Subcutaneous preadipocyte (primary cell): ENCODE data around the gene ZNF610. TPM values are rescaled to one million over a fixed set of nuclear protein-coding genes. Genes with fewer than 3 reads are reported as not detected.

Source experiments
- small RNA-seq: library from RNA; depleted of rRNA; stranded (forward); fragments of <200 nt; gene quantifications from one replicate; pipeline ENCODE3, GENCODE V24; 2012
- total RNA-seq: library from RNA; depleted of rRNA; stranded (reverse); fragments of >200 nt; gene quantifications from 2 replicates; pipeline ENCODE4 v1.2.3, GENCODE V29; 2012

ZNF610 gene
- 0.78 and 2.9 TPM in 2 replicates for total RNA-seq

DNA sequence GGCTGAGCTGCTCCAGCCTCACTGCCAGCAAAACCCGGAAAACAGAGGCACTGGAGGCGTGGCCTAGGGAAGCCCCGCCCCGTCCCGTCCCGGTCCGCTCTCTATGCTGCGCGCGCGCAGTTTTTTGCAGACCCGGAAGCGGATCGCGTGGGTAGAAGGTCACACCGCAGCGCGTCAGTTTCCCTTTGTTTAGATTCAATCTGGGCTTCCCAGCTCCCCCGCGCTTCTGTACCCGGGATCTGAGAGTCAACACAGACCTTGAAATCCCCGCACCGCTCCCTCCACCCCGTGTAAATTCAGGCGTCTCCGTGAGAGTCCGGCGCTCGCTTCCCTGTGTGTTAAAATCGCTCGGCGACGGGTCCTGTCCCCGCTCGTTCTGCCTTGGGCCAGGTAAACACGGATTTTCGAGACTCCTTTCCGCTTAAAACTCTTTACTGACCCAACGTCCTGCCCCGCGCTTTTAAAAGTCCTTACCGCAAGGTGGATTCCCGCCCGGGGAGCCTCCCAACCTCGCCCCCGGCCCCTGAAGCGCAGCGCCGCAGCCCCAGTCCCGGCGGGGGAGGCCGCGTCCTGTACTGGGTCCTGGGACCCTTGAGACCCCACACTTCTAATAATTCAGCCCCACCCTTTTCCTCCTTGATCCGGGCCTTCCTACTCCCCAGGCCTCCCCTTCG, at the start of gene ZNF610:
TSS of gene ZNF610 (plus strand) at position 127 of the 674 bp plus-strand sequence. CDS start 12,930 bp downstream, outside the sequence.

DNA sequence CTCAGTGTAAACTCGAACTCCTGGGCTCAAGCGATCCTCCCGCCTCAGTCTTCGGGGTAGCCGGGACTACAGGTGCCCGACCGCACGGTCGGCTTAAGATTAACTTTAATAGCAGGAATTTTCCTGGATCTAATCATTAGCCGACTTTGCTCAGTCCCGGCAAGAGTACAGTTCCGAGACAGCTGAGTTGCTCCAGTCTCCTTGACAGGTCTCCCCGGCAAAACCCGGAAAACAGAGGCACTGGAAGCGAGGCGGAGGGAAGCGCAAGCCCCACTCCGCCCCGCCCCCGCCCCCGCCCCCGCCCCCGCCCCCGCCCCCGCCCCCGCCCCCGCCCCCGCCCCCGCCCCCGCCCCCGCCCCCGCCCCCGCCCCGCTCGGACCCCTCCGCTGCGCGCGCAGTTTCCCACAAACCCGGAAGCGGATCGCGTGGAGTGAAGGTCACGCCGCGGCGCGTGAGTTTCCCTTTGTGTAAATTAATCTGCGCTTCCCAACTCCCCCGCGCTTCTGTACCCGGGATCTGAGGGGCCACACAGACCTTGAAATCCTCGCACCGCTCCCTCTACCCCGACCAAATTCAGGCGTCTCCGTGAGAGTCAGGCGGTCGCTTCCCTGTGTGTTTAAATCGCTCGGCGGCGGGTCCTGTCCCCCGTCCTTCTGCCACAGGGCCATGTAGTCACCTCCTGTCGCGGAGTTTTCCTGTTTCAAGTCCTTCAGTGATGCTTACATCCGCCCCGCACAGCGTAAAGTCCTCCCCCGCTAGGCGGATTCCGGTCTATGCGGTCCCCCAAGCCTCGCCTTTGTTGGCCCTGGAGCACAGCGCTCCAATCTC, 39.1 kb upstream of the ZNF610 start, which contains the start of gene ZNF480:
TSS of gene ZNF480 (plus strand) at position 397 of the 828 bp plus-strand sequence. CDS start 3,244 bp downstream, outside the sequence.

DNA sequence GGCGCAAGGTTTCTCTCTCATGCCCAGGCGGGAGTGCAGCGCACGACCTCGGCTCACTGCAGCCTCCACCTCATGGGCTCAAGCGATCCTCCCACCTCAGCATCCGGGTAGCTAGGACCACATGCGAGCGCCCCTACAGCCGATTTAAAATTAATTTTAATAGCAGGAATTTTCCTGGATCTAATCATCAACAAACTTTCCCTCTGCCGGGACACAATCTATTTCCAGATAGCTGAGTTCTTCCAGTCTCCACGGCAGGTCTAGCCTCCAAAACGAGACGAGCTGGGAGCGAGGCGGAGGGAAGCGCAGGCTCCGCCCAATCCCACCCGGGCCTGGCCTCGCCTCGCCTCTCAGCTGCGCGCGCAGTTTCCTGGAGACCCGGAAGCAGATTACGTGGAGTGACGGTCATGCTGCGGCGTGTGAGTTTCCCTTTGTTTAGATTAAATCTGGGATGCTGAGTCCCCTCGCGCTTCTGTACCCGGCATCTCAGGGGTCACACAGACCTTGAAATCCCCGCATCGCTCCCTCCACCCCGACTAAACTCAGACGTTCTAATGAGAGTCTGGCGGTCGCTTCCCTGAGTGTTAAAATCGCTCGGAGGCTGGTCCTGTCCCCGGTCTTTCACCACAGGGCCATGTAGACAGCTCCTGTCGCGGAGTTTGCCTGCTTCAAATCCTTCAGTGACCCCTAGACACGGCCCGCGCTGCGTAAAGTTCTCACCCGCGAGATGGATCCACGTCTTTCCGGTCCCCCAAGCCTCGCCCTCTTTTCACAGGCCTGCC, 33.7 kb downstream of the ZNF610 start, which contains the start of gene ZNF880:
TSS of gene ZNF880 (plus strand) at position 365 of the 782 bp plus-strand sequence. CDS start at position 408, 43 bp downstream.

GRCh38 chr19:52397310-52398080, 61.5 kb downstream of the ZNF610 start, which contains the start of gene ZNF528:
Gene ZNF528, plus strand, starts transcription at chr19:52397849. Its CDS starts 4,165 bp downstream, at chr19:52402014.

Small RNA genes lying within 50 kb of the gene (small RNA-seq; reads per million reads assigned to genes)
- gene AC010332.1 = not detected

Other genes with a start within 250 kb of the ZNF610 start
- 19.1 and 22.7 TPM in 2 replicates for gene ZNF841, start 240.5 kb upstream of the ZNF610 start, total RNA-seq
- gene ZNF616, start 196.3 kb upstream of the ZNF610 start, total RNA-seq = 7.8 and 8.8 TPM in 2 replicates
- gene ZNF836, start 164.6 kb upstream of the ZNF610 start, total RNA-seq = 3.3 and 5.1 TPM in 2 replicates
- gene PPP2R1A, start 146.2 kb upstream of the ZNF610 start, total RNA-seq = 182 and 201 TPM in 2 replicates
- 7.4 and 8.5 TPM in 2 replicates for gene ZNF766, start 66.7 kb upstream of the ZNF610 start, total RNA-seq
- 7.0 and 7.8 TPM in 2 replicates for gene ZNF480, start 39.1 kb upstream of the ZNF610 start, total RNA-seq
- gene ZNF880, start 33.7 kb downstream of the ZNF610 start, total RNA-seq = 17.3 and 17.4 TPM in 2 replicates
- 13.1 and 17.6 TPM in 2 replicates for gene ZNF528, start 61.6 kb downstream of the ZNF610 start, total RNA-seq
- under 0.01 and 0.20 TPM in 2 replicates for gene ZNF534, start 92.9 kb downstream of the ZNF610 start, total RNA-seq
- 1.6 and 2.2 TPM in 2 replicates for gene ZNF578, start 117.3 kb downstream of the ZNF610 start, total RNA-seq
- gene ZNF808, start 191.4 kb downstream of the ZNF610 start, total RNA-seq = 15.2 and 16.2 TPM in 2 replicates
- gene ZNF701, start 234.0 kb downstream of the ZNF610 start, total RNA-seq = 9.2 and 12.9 TPM in 2 replicates